Stimulated activated CD8-positive, alpha-beta memory T cell treated with anti-CD3 and anti-CD28 coated beads, Interleukin-15, amount 100 ng/mL, for 48 hours (primary cell): ENCODE results near the gene LXN.
A peak's percentile ranks its signal among the peaks of the same experiment; 100 is the strongest.
"Not testable (repeated sequence)": the region's sequence is repeated elsewhere in the genome, so short reads cannot be mapped to it uniquely, and the experiment has no call there.

Source experiments
- DNase-seq, 2 donors: peaks; one replicate each; pipeline ENCODE4 v3.0.0-alpha.2; 2020; ENCODE audit warnings: low read depth in 2 of 2

Gene LXN

GRCh38 chr3:158672215-158673176, at the start of gene LXN:
Gene LXN (minus strand): TSS chr3:158672648. CDS start chr3:158672478, 170 bp downstream.
- peak; percentile 70 to 74 for DNase-seq

GRCh38 chr3:158722108-158722507, 49.7 kb upstream of the LXN start:
- DNase-seq, result no peak

- no peak for DNase-seq
These were observed 46.2 kb upstream of the LXN start for GRCh38 chr3:158718490-158719170.

- no peak for DNase-seq
These were observed 45.1 kb upstream of the LXN start for GRCh38 chr3:158717576-158717975.

- no peak for DNase-seq
These were observed 40.6 kb upstream of the LXN start for GRCh38 chr3:158713094-158713499.

- DNase-seq, result no peak
These were observed 40.0 kb upstream of the LXN start for GRCh38 chr3:158712443-158712842.

GRCh38 chr3:158711886-158712285, 39.4 kb upstream of the LXN start:
- no peak for DNase-seq

GRCh38 chr3:158710601-158711000, 38.2 kb upstream of the LXN start:
- no peak for DNase-seq

- no peak for DNase-seq
These were observed 37.2 kb upstream of the LXN start for GRCh38 chr3:158709666-158710083.

GRCh38 chr3:158703566-158703965, 31.1 kb upstream of the LXN start:
- DNase-seq, result no peak

GRCh38 chr3:158702815-158703481, 30.5 kb upstream of the LXN start:
- no peak for DNase-seq

GRCh38 chr3:158701420-158702065, 29.1 kb upstream of the LXN start:
- DNase-seq, result no peak

GRCh38 chr3:158700559-158700958, 28.1 kb upstream of the LXN start:
- no peak for DNase-seq

GRCh38 chr3:158696618-158697017, 24.2 kb upstream of the LXN start:
- no peak for DNase-seq

- not testable (repeated sequence) for DNase-seq
These were observed 21.5 kb upstream of the LXN start for GRCh38 chr3:158693866-158694456.

- no peak for DNase-seq
These were observed 12.7 kb upstream of the LXN start for GRCh38 chr3:158685159-158685558.

GRCh38 chr3:158683230-158683962, 10.9 kb upstream of the LXN start:
- DNase-seq, result no peak

- no peak for DNase-seq
These were observed 8.4 kb upstream of the LXN start for GRCh38 chr3:158680861-158681260.

- DNase-seq, result no peak
These were observed 7.1 kb upstream of the LXN start for GRCh38 chr3:158679547-158680000.

- DNase-seq, result no peak
These were observed 6.2 kb upstream of the LXN start for GRCh38 chr3:158678687-158679086.

- DNase-seq, result no peak
These were observed 630 bp downstream of the LXN start for GRCh38 chr3:158671821-158672214.
